HepG2 (cell line): ENCODE data around the gene DENND5B. TPM values are rescaled to one million over a fixed set of nuclear protein-coding genes. Genes with fewer than 3 reads are reported as not detected.

Source experiments
- ATAC-seq: fragments of 200-7000 bp; cut with Tn5 transposase; 3 replicates; pipeline ENCODE4 v1.9.1; 2020; ENCODE audit warnings: mild to moderate bottlenecking, moderate library complexity
- BruUV-seq: library from RNA; stranded (reverse); fragments of 400-500 nt; replicated peaks from 2 replicates; lab custom pipeline; 2021; lab: Mats Ljungman, UMichigan
- CTCF ChIA-PET: fragments of 300-600 bp; formaldehyde crosslinking; extraction: SDS; loops from one replicate; lab custom pipeline; 2021; ENCODE audit warnings: low total read pairs, inconsistent platforms, low intra/inter-chr PET ratio; lab: Yijun Ruan, JAX
- POLR2A ChIA-PET: fragments of 350-600 bp; sonication (Branson Sonifier 250); formaldehyde crosslinking; loops from one replicate; lab custom pipeline; 2020; ENCODE audit warnings: antibody characterized with exemption, inconsistent platforms; lab: Yijun Ruan, JAX
- DNase-seq: peaks from one replicate; pipeline ENCODE4 v3.0.0-alpha.2; 2015; ENCODE audit warnings: low spot score
- FAIRE-seq: peaks from 3 replicates; lab custom pipeline; 2011; peaks lifted over from hg19 to GRCh38; lab: Jason Lieb, UNC
- H2AFZ ChIP-seq: one replicate; pipeline ENCODE4 v1.6.1; 2011; ENCODE audit warnings: low read length, inconsistent platforms
- H3K27ac ChIP-seq: fragments of 300-600 bp; 3 replicates; pipeline ENCODE4 v1.8.0; 2011; ENCODE audit warnings: mixed run types, mild to moderate bottlenecking, mixed read lengths, low read length, inconsistent platforms; ENCODE audit not compliant: insufficient read depth; ENCODE audit errors: extremely low read length
- H3K27me3 ChIP-seq, 2 experiments: fragments of 200-600 bp in 1 of 2; 2 replicates in 1 of 2; 3 replicates in 1 of 2; pipeline versions ENCODE4 v1.6.0 to v1.8.0; 2011; ENCODE audit warnings: low read length in 2 of 2, mild to moderate bottlenecking in 2 of 2, moderate library complexity in 2 of 2, inconsistent platforms in 1 of 2; ENCODE audit not compliant: insufficient read depth in 2 of 2, control insufficient read depth in 1 of 2
- H3K36me3 ChIP-seq, 2 experiments: fragments of 200-600 bp in 1 of 2; replicated peaks in 1 of 2; 2 replicates in 1 of 2; 3 replicates in 1 of 2; pipeline versions ENCODE4 v1.5.1 to v1.8.0; 2011; ENCODE audit warnings: low read length in 2 of 2, inconsistent platforms in 1 of 2; ENCODE audit not compliant: insufficient read depth in 2 of 2, control insufficient read depth in 1 of 2
- H3K4me1 ChIP-seq: 2 replicates; pipeline ENCODE4 v1.5.1; 2012; ENCODE audit warnings: low read length, inconsistent platforms; ENCODE audit not compliant: insufficient read depth
- H3K4me2 ChIP-seq: 2 replicates; pipeline ENCODE4 v1.6.0; 2011; ENCODE audit warnings: low read depth, low read length, inconsistent platforms
- H3K4me3 ChIP-seq, 3 experiments: fragments of 200-600 bp in 1 of 3; sonication (generic), shearing (Covaris generic) in 1 of 3; replicated peaks in 1 of 3; 2 replicates each; pipeline ENCODE4 v1.5.1; 2011 to 2016; ENCODE audit warnings: low read length in 3 of 3, inconsistent platforms in 2 of 3, low read depth in 2 of 3, mild to moderate bottlenecking in 2 of 3, control low read depth in 1 of 3, mixed read lengths in 1 of 3; ENCODE audit not compliant: insufficient read depth in 1 of 3
- H3K79me2 ChIP-seq: one replicate; pipeline ENCODE4 v1.6.1; 2011; ENCODE audit warnings: low read length, inconsistent platforms; ENCODE audit not compliant: insufficient read depth
- H3K9ac ChIP-seq: 2 replicates; pipeline ENCODE4 v1.6.0; 2011; ENCODE audit warnings: mild to moderate bottlenecking, low read depth, low read length, inconsistent platforms; ENCODE audit not compliant: insufficient read depth
- H3K9me3 ChIP-seq: 2 replicates; pipeline ENCODE4 v1.5.1; 2012; ENCODE audit warnings: mild to moderate bottlenecking, low read length
- H4K20me1 ChIP-seq: 2 replicates; pipeline ENCODE4 v1.6.0; 2011; ENCODE audit warnings: inconsistent platforms, mild to moderate bottlenecking, low read length, moderate library complexity; ENCODE audit not compliant: insufficient read depth
- ARNTL ChIP-seq: sonication (generic); formaldehyde crosslinking; IDR thresholded peaks from 2 replicates; pipeline ENCODE4 v1.4.0; 2020; ENCODE audit warnings: mild to moderate bottlenecking, missing genetic modification reagents
- CCAR2 ChIP-seq: fragments of 200-400 bp; formaldehyde crosslinking; optimal IDR thresholded peaks from 2 replicates; pipeline ENCODE3; 2018; ENCODE audit warnings: low read depth, mild to moderate bottlenecking, low read length, moderate library complexity
- HNRNPH1 ChIP-seq: fragments of 200-400 bp; formaldehyde crosslinking; optimal IDR thresholded peaks from 2 replicates; pipeline ENCODE3; 2017; ENCODE audit warnings: mild to moderate bottlenecking, low read depth, low read length
- NFKB2 ChIP-seq: sonication (generic); formaldehyde crosslinking; IDR thresholded peaks from 2 replicates; pipeline ENCODE4 v1.4.0; 2020; ENCODE audit warnings: missing genetic modification reagents, borderline replicate concordance
- NRL ChIP-seq: sonication (generic); formaldehyde crosslinking; IDR thresholded peaks from 2 replicates; pipeline ENCODE4 v1.5.0; 2020; ENCODE audit warnings: missing genetic modification reagents, mild to moderate bottlenecking, moderate library complexity, borderline replicate concordance
- SNAI1 ChIP-seq: sonication (generic); formaldehyde crosslinking; IDR thresholded peaks from 2 replicates; pipeline ENCODE4 v1.5.0; 2020; ENCODE audit warnings: mild to moderate bottlenecking, missing genetic modification reagents, borderline replicate concordance
- TEAD2 ChIP-seq: sonication (generic); formaldehyde crosslinking; IDR thresholded peaks from 2 replicates; pipeline ENCODE4 v1.9.0; 2021; ENCODE audit warnings: missing genetic modification reagents
- ZMYM3 ChIP-seq: sonication (generic); formaldehyde crosslinking; IDR thresholded peaks from 2 replicates; pipeline ENCODE4 v1.5.1; 2020; ENCODE audit warnings: mild to moderate bottlenecking, missing genetic modification reagents
- ZNF468 ChIP-seq: sonication (generic); formaldehyde crosslinking; IDR thresholded peaks from 2 replicates; pipeline ENCODE4 v1.8.0; 2022; ENCODE audit warnings: mild to moderate bottlenecking, moderate library complexity, missing genetic modification reagents
- ZNF543 ChIP-seq: sonication (generic); formaldehyde crosslinking; IDR thresholded peaks from 2 replicates; pipeline ENCODE4 v1.4.0; 2020; ENCODE audit warnings: mild to moderate bottlenecking, missing genetic modification reagents
- ZNF747 ChIP-seq: sonication (generic); formaldehyde crosslinking; IDR thresholded peaks from 2 replicates; pipeline ENCODE4 v1.8.1; 2023; ENCODE audit warnings: missing genetic modification reagents, mild to moderate bottlenecking, borderline replicate concordance
- WGBS: methylation state at CpG from one replicate; pipeline ENCODE4 v1.1.6; 2017; ENCODE audit warnings: low lambda C conversion rate; 5-methylcytosine and 5-hydroxymethylcytosine counted together
- in situ Hi-C: cut with HindIII; loops from 2 replicates; pipeline ENCODE4 v1.10.0; 2017; ENCODE audit warnings: low pct_unique_long_range_greater_than_20kb; ENCODE audit not compliant: extremely low pct_ligation_motif_present
- intact Hi-C: fragments of 100-400 bp; cut with micrococcal nuclease; formaldehyde crosslinking; loops from one replicate; pipeline ENCODE4 v1.10.0; 2022; ENCODE audit not compliant: unreplicated experiment
- polyA plus RNA-seq, 8 experiments: library from polyadenylated mRNA; depleted of rRNA in 3 of 8; stranded (reverse) in 7 of 8; unstranded in 1 of 8; fragments of >200 nt; fragmentation: Illumina TruSeq in 4 of 8; extraction: Trizol in 4 of 8; gene quantifications; 2 replicates each; pipeline versions ENCODE4 v1.2.1 to v1.2.3, GENCODE V29; 2011 to 2016; ENCODE audit warnings: low read depth in 4 of 8, missing spikeins in 1 of 8, mixed read lengths in 1 of 8; ENCODE audit not compliant: insufficient read depth in 1 of 8
- total RNA-seq, 5 experiments: library from RNA; depleted of rRNA; stranded (reverse); fragments of >200 nt; fragmentation: Illumina TruSeq; extraction: Trizol; gene quantifications; 2 replicates each; pipeline ENCODE4 v1.2.3, GENCODE V29; 2016; ENCODE audit warnings: low read depth in 1 of 5
- TF ChIP-seq, protein P1 (sequence below): sonication (generic); formaldehyde crosslinking; IDR thresholded peaks from 2 replicates; pipeline ENCODE4 v1.4.0; 2020; ENCODE audit warnings: mild to moderate bottlenecking, missing genetic modification reagents
- TF ChIP-seq, protein P2 (sequence below): sonication (generic); formaldehyde crosslinking; IDR thresholded peaks from 2 replicates; pipeline ENCODE4 v1.4.0; 2020; ENCODE audit warnings: missing genetic modification reagents

The DENND5B gene
- total and polyA plus RNA-seq, 2 of the 13 experiments (the other 11 are each of a cell fraction or from before 2014, with no cell fraction given): 14.7 to 18.7 TPM

DNA sequence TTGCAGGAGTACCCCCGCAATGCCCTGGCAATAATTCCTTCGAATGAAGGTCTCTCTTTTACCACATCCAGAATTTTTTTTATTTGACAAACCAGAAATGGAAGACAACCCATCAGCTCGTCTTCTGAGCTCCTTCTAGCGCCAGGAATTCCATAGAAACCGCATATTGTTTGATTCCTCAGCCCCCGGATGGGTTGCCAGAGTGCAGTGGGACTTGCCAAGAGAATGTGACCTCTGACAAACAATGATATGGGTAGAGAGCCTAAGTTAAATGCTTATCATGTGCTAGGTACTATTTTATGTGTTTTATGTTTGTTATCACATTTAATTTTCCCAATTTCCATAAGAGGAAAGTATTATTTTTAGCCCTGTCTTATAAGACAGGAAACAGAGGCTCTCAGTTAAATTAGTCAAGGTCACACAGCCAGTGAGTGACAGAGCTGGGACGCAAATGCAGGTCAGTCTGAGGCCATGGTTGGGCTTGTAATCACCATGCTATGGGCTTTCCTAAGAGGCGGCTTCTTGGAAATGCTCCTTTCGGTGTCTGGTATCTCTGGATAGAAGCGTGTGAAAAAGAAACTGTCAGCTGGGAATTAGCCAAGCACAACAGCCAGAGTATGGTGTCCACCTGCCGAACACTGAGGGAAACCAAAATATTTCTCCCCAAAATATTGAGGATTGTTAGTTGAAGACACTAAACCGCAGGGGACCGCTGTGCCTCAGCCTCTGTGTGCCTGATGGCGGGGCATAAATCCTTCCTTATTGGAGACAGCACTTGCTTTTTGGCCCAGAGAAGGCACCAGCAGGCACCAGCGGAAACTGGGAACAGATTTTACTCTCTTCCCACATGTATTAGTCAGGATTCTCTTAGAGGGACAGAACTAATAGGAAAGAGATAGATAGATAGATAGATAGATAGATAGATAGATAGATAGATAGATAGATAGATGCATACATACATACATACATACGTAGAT is 39.1 kb upstream of the DENND5B start:
- CTCF ChIA-PET: no interaction called here
- WGBS: 62% methylated on average over 16 of the region's 16 CpGs

DNA sequence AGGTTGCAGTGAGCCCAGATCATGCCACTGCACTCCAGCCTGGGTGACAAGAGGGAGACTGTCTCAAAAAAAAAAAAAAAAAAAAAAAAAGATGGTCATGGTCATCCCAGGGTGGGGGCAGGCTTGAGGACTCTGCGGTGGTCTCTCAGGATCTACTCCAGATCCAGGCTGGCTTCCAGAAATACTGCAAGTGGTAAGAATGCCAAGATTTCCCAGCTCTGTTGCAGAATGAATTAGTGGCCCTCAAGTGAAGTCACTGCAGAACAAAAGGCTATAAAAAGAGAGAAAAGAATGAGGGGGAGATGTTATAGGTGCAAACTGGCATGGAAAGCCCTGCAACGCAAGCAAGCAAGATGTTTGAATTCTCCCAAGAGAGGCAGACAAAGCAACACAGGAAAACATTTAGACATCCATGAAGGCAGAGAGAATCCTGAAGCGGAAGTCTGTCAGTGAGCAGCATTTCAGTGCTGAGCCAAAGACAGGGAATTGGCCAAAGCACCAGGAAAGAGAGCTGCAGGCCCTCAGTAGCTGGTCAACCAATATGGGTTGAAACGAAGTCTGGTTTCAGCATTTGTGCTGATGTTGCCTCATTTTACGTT is 36.6 kb upstream of the DENND5B start:
- Histone ChIP-seq H3K27me3 (no peaks in the 10 kb centered on the region; a peak in 2 of 5 replicates), H3K36me3 (no peaks in the 10 kb centered on the region), H2AFZ (no peak overlapping the region), H3K79me2 (no peaks in the 10 kb centered on the region), H3K9me3 (no peaks in the 10 kb centered on the region), H3K4me2 (no peak overlapping the region), H3K27ac (no peak overlapping the region), H3K4me3 (no peak overlapping the region), H3K4me1 (peaks cover 13% of the 10 kb centered on the region), H4K20me1 (no peaks in the 10 kb centered on the region), H3K9ac (no peak overlapping the region)
- ChIA-PET POLR2A (no interaction called here), CTCF (no interaction called here)
- DNase-seq: no peak
- no peak for FAIRE-seq
- in situ Hi-C loops (no loop called here), intact Hi-C loops (no loop called here)
- BruUV-seq: no TSS peak
- WGBS: 83% methylated on average over 5 of the region's 5 CpGs
- no peak for ATAC-seq
- TF ChIP-seq ZMYM3: no peak
- TF ChIP-seq NFKB2: no peak
- TF ChIP-seq ZNF468 (CRISPR knock-in tag): no peak
- TF ChIP-seq CCAR2: no peak
- TF ChIP-seq NRL (CRISPR knock-in tag): no peak
- no peak for TF ChIP-seq ZNF543 (CRISPR knock-in tag)
- TF ChIP-seq, protein P1, sequence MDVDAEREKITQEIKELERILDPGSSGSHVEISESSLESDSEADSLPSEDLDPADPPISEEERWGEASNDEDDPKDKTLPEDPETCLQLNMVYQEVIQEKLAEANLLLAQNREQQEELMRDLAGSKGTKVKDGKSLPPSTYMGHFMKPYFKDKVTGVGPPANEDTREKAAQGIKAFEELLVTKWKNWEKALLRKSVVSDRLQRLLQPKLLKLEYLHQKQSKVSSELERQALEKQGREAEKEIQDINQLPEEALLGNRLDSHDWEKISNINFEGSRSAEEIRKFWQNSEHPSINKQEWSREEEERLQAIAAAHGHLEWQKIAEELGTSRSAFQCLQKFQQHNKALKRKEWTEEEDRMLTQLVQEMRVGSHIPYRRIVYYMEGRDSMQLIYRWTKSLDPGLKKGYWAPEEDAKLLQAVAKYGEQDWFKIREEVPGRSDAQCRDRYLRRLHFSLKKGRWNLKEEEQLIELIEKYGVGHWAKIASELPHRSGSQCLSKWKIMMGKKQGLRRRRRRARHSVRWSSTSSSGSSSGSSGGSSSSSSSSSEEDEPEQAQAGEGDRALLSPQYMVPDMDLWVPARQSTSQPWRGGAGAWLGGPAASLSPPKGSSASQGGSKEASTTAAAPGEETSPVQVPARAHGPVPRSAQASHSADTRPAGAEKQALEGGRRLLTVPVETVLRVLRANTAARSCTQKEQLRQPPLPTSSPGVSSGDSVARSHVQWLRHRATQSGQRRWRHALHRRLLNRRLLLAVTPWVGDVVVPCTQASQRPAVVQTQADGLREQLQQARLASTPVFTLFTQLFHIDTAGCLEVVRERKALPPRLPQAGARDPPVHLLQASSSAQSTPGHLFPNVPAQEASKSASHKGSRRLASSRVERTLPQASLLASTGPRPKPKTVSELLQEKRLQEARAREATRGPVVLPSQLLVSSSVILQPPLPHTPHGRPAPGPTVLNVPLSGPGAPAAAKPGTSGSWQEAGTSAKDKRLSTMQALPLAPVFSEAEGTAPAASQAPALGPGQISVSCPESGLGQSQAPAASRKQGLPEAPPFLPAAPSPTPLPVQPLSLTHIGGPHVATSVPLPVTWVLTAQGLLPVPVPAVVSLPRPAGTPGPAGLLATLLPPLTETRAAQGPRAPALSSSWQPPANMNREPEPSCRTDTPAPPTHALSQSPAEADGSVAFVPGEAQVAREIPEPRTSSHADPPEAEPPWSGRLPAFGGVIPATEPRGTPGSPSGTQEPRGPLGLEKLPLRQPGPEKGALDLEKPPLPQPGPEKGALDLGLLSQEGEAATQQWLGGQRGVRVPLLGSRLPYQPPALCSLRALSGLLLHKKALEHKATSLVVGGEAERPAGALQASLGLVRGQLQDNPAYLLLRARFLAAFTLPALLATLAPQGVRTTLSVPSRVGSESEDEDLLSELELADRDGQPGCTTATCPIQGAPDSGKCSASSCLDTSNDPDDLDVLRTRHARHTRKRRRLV (CRISPR knock-in tag): no peak
- no peak for TF ChIP-seq HNRNPH1
- TF ChIP-seq TEAD2: no peak

More for the DNA sequence above, 39.1 kb upstream of the DENND5B start:
- Histone ChIP-seq H3K4me3 (no peak overlapping the region), H4K20me1 (no peaks in the 10 kb centered on the region), H3K9me3 (no peaks in the 10 kb centered on the region), H3K27me3 (no peaks in the 10 kb centered on the region; a peak in 1 of 5 replicates), H3K79me2 (no peaks in the 10 kb centered on the region), H2AFZ (no peak overlapping the region), H3K27ac (no peak overlapping the region), H3K4me2 (no peak overlapping the region), H3K4me1 (peaks cover 13% of the 10 kb centered on the region), H3K9ac (no peak overlapping the region), H3K36me3 (no peaks in the 10 kb centered on the region)
- FAIRE-seq (no peak), ATAC-seq (no peak; the same call in 2 of the 3 replicates), DNase-seq (no peak)
- no peak for TF ChIP-seq ARNTL (CRISPR knock-in tag)
- TF ChIP-seq, protein P2, sequence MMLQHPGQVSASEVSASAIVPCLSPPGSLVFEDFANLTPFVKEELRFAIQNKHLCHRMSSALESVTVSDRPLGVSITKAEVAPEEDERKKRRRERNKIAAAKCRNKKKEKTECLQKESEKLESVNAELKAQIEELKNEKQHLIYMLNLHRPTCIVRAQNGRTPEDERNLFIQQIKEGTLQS (CRISPR knock-in tag): no peak
- no peak for TF ChIP-seq SNAI1 (CRISPR knock-in tag)
- no peak for TF ChIP-seq ZNF747 (CRISPR knock-in tag)
- POLR2A ChIA-PET: no interaction called here
- intact Hi-C loops: loop anchor here (10.0 kb wide), 1 partner anchor 375 kb away; no protein-coding TSS in a partner anchor
- BruUV-seq: no TSS peak
- in situ Hi-C loops: loop anchor here (10.0 kb wide), 1 partner anchor 375 kb away; no protein-coding TSS in a partner anchor
